HepG2 (cell line): Measurements from ENCODE around the gene TBC1D20. TPM values are rescaled to one million over a fixed set of nuclear protein-coding genes. Genes with fewer than 3 reads are reported as not detected.

Experiments
- DZIP1 ChIP-seq: sonication (generic); formaldehyde crosslinking; IDR thresholded peaks from 2 replicates; pipeline ENCODE4 v1.5.0; 2020; ENCODE audit warnings: mild to moderate bottlenecking, missing genetic modification reagents
- GZF1 ChIP-seq: sonication (generic); formaldehyde crosslinking; IDR thresholded peaks from 2 replicates; pipeline ENCODE4 v1.5.1; 2020; ENCODE audit warnings: mild to moderate bottlenecking, missing genetic modification reagents
- POLR2A ChIP-seq, 2 experiments: IDR thresholded peaks; 2 replicates each; pipeline ENCODE4 v1.6.1; 2011; ENCODE audit warnings: low read depth in 2 of 2, low read length in 2 of 2, mild to moderate bottlenecking in 1 of 2, moderate library complexity in 1 of 2; ENCODE audit not compliant: insufficient read depth in 1 of 2
- RELA ChIP-seq: sonication (generic); formaldehyde crosslinking; IDR thresholded peaks from 2 replicates; pipeline ENCODE4 v1.4.0; 2020; ENCODE audit warnings: missing genetic modification reagents
- RORA ChIP-seq: sonication (generic); formaldehyde crosslinking; IDR thresholded peaks from 2 replicates; pipeline ENCODE4 v1.5.0; 2020; ENCODE audit warnings: mild to moderate bottlenecking, missing genetic modification reagents, moderate library complexity
- SIN3B ChIP-seq: fragments of 150-350 bp; IDR thresholded peaks from 2 replicates; pipeline ENCODE4 v1.6.1; 2014; ENCODE audit warnings: low read length
- ZNF598 ChIP-seq: sonication (generic); formaldehyde crosslinking; IDR thresholded peaks from 2 replicates; pipeline ENCODE4 v1.5.1; 2020; ENCODE audit warnings: mild to moderate bottlenecking, missing genetic modification reagents, borderline replicate concordance
- polyA plus RNA-seq, 8 experiments: library from polyadenylated mRNA; depleted of rRNA in 3 of 8; stranded (reverse) in 7 of 8; unstranded in 1 of 8; fragments of >200 nt; fragmentation: Illumina TruSeq in 4 of 8; extraction: Trizol in 4 of 8; gene quantifications; 2 replicates each; pipeline versions ENCODE4 v1.2.1 to v1.2.3, GENCODE V29; 2011 to 2016; ENCODE audit warnings: low read depth in 4 of 8, missing spikeins in 1 of 8, mixed read lengths in 1 of 8; ENCODE audit not compliant: insufficient read depth in 1 of 8
- total RNA-seq, 5 experiments: library from RNA; depleted of rRNA; stranded (reverse); fragments of >200 nt; fragmentation: Illumina TruSeq; extraction: Trizol; gene quantifications; 2 replicates each; pipeline ENCODE4 v1.2.3, GENCODE V29; 2016; ENCODE audit warnings: low read depth in 1 of 5
- TF ChIP-seq, protein P1 (sequence below): sonication (generic); formaldehyde crosslinking; IDR thresholded peaks from 2 replicates; pipeline ENCODE4 v1.4.0; 2020; ENCODE audit warnings: missing genetic modification reagents
- TF ChIP-seq, protein P2 (sequence below): sonication (generic); formaldehyde crosslinking; IDR thresholded peaks from 2 replicates; pipeline ENCODE4 v1.4.0; 2020; ENCODE audit warnings: mild to moderate bottlenecking, missing genetic modification reagents
- TF ChIP-seq, protein P3 (sequence below): sonication (generic); formaldehyde crosslinking; IDR thresholded peaks from 2 replicates; pipeline ENCODE4 v1.4.0; 2020; ENCODE audit warnings: mild to moderate bottlenecking, missing genetic modification reagents
- TF ChIP-seq, protein P4 (sequence below): sonication (generic); formaldehyde crosslinking; IDR thresholded peaks from 2 replicates; pipeline ENCODE4 v1.4.0; 2020; ENCODE audit warnings: missing genetic modification reagents, borderline replicate concordance

Gene TBC1D20
- total and polyA plus RNA-seq, 2 of the 13 experiments (the other 11 are each of a cell fraction or from before 2014, with no cell fraction given) = 36.6 to 47.1 TPM

- TF ChIP-seq DZIP1 (CRISPR knock-in tag) = no peak
- TF ChIP-seq, protein P1, sequence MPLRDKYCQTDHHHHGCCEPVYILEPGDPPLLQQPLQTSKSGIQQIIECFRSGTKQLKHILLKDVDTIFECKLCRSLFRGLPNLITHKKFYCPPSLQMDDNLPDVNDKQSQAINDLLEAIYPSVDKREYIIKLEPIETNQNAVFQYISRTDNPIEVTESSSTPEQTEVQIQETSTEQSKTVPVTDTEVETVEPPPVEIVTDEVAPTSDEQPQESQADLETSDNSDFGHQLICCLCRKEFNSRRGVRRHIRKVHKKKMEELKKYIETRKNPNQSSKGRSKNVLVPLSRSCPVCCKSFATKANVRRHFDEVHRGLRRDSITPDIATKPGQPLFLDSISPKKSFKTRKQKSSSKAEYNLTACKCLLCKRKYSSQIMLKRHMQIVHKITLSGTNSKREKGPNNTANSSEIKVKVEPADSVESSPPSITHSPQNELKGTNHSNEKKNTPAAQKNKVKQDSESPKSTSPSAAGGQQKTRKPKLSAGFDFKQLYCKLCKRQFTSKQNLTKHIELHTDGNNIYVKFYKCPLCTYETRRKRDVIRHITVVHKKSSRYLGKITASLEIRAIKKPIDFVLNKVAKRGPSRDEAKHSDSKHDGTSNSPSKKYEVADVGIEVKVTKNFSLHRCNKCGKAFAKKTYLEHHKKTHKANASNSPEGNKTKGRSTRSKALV (CRISPR knock-in tag) = no peak
- no peak for TF ChIP-seq SIN3B
- TF ChIP-seq ZNF598 = peak; percentile 71; the same call in 1 of the 2 replicates
- peak; percentile 49; the same call in 1 of the 2 replicates for TF ChIP-seq GZF1 (CRISPR knock-in tag)
- TF ChIP-seq, protein P2, sequence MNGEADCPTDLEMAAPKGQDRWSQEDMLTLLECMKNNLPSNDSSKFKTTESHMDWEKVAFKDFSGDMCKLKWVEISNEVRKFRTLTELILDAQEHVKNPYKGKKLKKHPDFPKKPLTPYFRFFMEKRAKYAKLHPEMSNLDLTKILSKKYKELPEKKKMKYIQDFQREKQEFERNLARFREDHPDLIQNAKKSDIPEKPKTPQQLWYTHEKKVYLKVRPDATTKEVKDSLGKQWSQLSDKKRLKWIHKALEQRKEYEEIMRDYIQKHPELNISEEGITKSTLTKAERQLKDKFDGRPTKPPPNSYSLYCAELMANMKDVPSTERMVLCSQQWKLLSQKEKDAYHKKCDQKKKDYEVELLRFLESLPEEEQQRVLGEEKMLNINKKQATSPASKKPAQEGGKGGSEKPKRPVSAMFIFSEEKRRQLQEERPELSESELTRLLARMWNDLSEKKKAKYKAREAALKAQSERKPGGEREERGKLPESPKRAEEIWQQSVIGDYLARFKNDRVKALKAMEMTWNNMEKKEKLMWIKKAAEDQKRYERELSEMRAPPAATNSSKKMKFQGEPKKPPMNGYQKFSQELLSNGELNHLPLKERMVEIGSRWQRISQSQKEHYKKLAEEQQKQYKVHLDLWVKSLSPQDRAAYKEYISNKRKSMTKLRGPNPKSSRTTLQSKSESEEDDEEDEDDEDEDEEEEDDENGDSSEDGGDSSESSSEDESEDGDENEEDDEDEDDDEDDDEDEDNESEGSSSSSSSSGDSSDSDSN (CRISPR knock-in tag) = 0 out of 2 replicates have a peak, but pooled peaks have one; percentile 22
- TF ChIP-seq, protein P3, sequence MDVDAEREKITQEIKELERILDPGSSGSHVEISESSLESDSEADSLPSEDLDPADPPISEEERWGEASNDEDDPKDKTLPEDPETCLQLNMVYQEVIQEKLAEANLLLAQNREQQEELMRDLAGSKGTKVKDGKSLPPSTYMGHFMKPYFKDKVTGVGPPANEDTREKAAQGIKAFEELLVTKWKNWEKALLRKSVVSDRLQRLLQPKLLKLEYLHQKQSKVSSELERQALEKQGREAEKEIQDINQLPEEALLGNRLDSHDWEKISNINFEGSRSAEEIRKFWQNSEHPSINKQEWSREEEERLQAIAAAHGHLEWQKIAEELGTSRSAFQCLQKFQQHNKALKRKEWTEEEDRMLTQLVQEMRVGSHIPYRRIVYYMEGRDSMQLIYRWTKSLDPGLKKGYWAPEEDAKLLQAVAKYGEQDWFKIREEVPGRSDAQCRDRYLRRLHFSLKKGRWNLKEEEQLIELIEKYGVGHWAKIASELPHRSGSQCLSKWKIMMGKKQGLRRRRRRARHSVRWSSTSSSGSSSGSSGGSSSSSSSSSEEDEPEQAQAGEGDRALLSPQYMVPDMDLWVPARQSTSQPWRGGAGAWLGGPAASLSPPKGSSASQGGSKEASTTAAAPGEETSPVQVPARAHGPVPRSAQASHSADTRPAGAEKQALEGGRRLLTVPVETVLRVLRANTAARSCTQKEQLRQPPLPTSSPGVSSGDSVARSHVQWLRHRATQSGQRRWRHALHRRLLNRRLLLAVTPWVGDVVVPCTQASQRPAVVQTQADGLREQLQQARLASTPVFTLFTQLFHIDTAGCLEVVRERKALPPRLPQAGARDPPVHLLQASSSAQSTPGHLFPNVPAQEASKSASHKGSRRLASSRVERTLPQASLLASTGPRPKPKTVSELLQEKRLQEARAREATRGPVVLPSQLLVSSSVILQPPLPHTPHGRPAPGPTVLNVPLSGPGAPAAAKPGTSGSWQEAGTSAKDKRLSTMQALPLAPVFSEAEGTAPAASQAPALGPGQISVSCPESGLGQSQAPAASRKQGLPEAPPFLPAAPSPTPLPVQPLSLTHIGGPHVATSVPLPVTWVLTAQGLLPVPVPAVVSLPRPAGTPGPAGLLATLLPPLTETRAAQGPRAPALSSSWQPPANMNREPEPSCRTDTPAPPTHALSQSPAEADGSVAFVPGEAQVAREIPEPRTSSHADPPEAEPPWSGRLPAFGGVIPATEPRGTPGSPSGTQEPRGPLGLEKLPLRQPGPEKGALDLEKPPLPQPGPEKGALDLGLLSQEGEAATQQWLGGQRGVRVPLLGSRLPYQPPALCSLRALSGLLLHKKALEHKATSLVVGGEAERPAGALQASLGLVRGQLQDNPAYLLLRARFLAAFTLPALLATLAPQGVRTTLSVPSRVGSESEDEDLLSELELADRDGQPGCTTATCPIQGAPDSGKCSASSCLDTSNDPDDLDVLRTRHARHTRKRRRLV (CRISPR knock-in tag) = no peak
- TF ChIP-seq RELA (CRISPR knock-in tag) = no peak
- TF ChIP-seq RORA = no peak
- TF ChIP-seq, protein P4, sequence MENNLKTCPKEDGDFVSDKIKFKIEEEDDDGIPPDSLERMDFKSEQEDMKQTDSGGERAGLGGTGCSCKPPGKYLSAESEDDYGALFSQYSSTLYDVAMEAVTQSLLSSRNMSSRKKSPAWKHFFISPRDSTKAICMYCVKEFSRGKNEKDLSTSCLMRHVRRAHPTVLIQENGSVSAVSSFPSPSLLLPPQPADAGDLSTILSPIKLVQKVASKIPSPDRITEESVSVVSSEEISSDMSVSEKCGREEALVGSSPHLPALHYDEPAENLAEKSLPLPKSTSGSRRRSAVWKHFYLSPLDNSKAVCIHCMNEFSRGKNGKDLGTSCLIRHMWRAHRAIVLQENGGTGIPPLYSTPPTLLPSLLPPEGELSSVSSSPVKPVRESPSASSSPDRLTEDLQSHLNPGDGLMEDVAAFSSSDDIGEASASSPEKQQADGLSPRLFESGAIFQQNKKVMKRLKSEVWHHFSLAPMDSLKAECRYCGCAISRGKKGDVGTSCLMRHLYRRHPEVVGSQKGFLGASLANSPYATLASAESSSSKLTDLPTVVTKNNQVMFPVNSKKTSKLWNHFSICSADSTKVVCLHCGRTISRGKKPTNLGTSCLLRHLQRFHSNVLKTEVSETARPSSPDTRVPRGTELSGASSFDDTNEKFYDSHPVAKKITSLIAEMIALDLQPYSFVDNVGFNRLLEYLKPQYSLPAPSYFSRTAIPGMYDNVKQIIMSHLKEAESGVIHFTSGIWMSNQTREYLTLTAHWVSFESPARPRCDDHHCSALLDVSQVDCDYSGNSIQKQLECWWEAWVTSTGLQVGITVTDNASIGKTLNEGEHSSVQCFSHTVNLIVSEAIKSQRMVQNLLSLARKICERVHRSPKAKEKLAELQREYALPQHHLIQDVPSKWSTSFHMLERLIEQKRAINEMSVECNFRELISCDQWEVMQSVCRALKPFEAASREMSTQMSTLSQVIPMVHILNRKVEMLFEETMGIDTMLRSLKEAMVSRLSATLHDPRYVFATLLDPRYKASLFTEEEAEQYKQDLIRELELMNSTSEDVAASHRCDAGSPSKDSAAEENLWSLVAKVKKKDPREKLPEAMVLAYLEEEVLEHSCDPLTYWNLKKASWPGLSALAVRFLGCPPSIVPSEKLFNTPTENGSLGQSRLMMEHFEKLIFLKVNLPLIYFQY = 0 out of 2 replicates have a peak, but pooled peaks have one; percentile 16
- peak; percentile 67 to 76 for TF ChIP-seq POLR2A (IDR thresholded peaks at IDR 0.05; ENCODE audit: insufficient read depth in 1 of 2, low read depth in 2 of 2, low read length in 2 of 2)
Measured at GRCh38 chr20:400454-401275, 61.7 kb downstream of the TBC1D20 start (continued).
